Measurements from ENCODE around the gene TKT.

GRCh38 chr3:53242155-53242554, 13.7 kb downstream of the TKT start:
- TF ChIP-seq EP300 (IDR thresholded peaks at IDR 0.05; ENCODE audit: borderline replicate concordance in 1 of 2, low read depth in 2 of 2, low read length in 2 of 2) (no peak), ASH2L (IDR thresholded peaks at IDR 0.05; ENCODE audit: low read length) (no peak), ATF2 (IDR thresholded peaks at IDR 0.05; ENCODE audit: low read length) (no peak), RAD21 (IDR thresholded peaks at IDR 0.05 in 1 of 2, conservative IDR thresholded peaks at IDR 0.05 in 1 of 2; ENCODE audit: low read depth in 2 of 2, low read length in 2 of 2) (no peak), CEBPB (IDR thresholded peaks at IDR 0.05; ENCODE audit: low read depth, low read length) (no peak)
- TF ChIP-seq, protein P1, sequence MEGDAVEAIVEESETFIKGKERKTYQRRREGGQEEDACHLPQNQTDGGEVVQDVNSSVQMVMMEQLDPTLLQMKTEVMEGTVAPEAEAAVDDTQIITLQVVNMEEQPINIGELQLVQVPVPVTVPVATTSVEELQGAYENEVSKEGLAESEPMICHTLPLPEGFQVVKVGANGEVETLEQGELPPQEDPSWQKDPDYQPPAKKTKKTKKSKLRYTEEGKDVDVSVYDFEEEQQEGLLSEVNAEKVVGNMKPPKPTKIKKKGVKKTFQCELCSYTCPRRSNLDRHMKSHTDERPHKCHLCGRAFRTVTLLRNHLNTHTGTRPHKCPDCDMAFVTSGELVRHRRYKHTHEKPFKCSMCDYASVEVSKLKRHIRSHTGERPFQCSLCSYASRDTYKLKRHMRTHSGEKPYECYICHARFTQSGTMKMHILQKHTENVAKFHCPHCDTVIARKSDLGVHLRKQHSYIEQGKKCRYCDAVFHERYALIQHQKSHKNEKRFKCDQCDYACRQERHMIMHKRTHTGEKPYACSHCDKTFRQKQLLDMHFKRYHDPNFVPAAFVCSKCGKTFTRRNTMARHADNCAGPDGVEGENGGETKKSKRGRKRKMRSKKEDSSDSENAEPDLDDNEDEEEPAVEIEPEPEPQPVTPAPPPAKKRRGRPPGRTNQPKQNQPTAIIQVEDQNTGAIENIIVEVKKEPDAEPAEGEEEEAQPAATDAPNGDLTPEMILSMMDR (IDR thresholded peaks at IDR 0.05; ENCODE audit: control extremely low read depth in 1 of 3, insufficient read depth in 1 of 3, low read depth in 1 of 3, low read length in 3 of 3), result no peak

All from H1 (cell line).